HTR-8/SVneo (cell line): ENCODE measurements around the gene COX6B2.

Experiments
- DNase-seq: peaks from one replicate; pipeline ENCODE4 v3.0.0; 2011; ENCODE audit warnings: low spot score, mixed read lengths; ENCODE audit not compliant: insufficient read length
- FAIRE-seq: peaks from 2 replicates; lab custom pipeline; 2011; peaks lifted over from hg19 to GRCh38; lab: Jason Lieb, UNC

COX6B2 gene

DNA sequence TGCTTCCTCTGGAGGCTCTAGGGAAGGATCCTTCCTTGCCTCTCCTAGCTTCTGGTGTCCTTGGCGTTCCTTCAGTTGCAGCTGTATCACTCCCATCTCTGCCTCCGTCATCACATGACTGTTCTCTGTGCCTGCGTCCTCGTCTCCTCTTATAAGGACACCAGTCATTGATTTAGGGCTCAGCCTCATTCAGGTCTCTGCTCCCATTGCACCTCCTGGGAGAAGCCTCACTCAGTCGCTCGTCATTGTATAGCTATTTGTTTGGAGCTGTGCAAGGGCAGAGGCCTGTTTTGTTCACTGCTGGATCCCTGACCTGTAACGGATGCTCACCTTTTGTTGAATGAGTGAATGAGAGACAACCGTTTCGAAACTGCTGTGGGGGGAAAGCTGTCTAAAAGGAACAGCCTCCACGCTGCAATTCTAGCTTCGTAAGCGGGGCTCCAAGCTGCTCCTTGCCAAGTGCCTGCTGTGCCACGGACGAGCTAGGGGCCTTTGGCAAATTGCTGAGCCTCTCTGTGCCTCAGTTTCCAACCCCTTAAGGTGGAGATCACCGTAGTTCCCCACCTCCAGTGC lies 53.5 kb downstream of the COX6B2 start:
- FAIRE-seq = no peak
- DNase-seq = no peak

DNA sequence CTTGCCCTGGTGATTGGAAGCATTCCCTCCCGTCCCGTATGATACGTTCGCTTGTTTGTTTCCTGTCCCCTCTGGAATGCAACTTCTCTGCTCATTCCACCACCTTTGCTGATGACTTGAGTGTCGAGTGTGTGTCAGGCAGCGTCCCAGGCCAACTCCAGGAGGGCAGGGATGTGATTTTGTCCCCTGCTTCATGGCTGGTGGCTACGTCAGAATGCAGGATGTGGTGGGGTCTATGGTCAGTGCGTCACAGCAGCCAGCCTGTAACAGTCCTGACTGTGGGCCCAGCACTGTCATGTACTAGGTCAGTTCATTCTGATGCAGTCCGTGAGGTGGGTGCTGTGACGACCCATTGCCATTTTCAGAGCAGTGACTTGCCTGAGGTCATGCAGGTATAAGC lies 54.5 kb downstream of the COX6B2 start:
- FAIRE-seq = no peak

More for the DNA sequence above, 54.5 kb downstream of the COX6B2 start:
- DNase-seq = no peak
